ENCODE data around the gene GRB2. TPM values are rescaled to one million over a fixed set of nuclear protein-coding genes. Genes with fewer than 3 reads are reported as not detected.
"Not testable (repeated sequence)": the region's sequence is repeated elsewhere in the genome, so short reads cannot be mapped to it uniquely, and the experiment has no call there.

Gene GRB2
- total RNA-seq, 1 donor from 2014 or later, result 320 TPM

DNA sequence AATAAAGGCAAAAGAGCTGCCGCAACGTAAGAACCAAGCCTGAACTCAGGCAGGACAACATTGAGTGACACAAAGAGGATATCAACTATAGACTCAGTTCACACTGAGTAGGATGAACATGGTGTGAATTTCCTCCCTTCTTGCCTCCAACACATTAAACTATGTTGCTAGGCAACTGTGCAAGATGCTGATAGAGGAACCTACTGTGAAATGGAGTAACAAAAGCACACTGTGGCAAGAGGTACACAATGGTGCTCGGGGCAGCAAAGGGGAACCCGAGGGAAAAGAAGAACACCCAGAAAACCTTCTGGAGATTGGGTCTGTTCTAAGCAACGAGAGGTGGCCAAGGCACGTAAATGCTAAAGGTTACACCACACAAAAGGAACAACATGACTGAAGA lies 34.1 kb downstream of the GRB2 start:
- H3K4me3 Mint-ChIP-seq, result peak overlapping the region; percentile 52
- H3K27ac Mint-ChIP-seq, result peak overlapping the region; percentile 38
- CTCF ChIA-PET, result no interaction called here

DNA sequence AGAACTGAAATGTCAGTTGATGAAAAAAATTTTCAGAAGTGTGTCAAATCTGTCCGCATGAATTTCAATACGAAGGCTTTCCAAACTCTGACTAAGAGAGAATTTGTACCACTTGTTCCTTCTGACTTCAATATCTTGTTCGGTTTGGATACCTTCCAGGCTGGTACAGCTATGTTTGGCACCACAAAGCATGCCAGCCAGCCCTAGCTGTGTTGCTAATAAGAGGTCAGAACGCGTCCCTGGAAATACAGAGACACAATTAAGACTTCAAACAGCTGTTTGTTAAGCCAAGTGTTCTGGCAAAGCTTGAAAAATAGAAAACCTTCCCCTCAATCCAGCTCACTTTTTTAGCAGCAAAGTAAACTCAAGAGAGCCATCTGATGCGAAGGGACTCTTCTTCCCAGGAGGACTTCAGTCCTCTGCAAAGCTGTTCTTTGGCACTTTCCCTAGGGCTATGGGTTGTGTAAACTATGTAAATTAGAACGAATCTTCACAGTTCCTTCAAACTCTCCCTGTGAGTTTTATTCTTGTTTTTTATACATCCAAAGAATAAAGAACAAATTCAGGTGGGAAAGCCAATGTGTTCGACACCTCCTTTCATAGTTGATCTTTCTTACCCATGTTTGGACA lies 35.1 kb downstream of the GRB2 start:
- no peak for DNase-seq
- peaks cover 89% of the 10 kb centered on the region for H3K4me1 Mint-ChIP-seq
- H3K9me3 Mint-ChIP-seq, result no peaks in the 10 kb centered on the region
- peaks cover 51% of the 10 kb centered on the region for H3K36me3 Mint-ChIP-seq (ENCODE audit: low read depth)
- no peak overlapping the region for H3K4me3 Mint-ChIP-seq
- TF ChIP-seq, protein P1, sequence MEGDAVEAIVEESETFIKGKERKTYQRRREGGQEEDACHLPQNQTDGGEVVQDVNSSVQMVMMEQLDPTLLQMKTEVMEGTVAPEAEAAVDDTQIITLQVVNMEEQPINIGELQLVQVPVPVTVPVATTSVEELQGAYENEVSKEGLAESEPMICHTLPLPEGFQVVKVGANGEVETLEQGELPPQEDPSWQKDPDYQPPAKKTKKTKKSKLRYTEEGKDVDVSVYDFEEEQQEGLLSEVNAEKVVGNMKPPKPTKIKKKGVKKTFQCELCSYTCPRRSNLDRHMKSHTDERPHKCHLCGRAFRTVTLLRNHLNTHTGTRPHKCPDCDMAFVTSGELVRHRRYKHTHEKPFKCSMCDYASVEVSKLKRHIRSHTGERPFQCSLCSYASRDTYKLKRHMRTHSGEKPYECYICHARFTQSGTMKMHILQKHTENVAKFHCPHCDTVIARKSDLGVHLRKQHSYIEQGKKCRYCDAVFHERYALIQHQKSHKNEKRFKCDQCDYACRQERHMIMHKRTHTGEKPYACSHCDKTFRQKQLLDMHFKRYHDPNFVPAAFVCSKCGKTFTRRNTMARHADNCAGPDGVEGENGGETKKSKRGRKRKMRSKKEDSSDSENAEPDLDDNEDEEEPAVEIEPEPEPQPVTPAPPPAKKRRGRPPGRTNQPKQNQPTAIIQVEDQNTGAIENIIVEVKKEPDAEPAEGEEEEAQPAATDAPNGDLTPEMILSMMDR (IDR thresholded peaks at IDR 0.05), result no peak
- H3K27me3 Mint-ChIP-seq, result no peaks in the 10 kb centered on the region
- no peak for ATAC-seq (ENCODE audit: low read depth)
- ChIA-PET POLR2A (interaction anchor here (0.5 to 2.4 kb wide), 4 partner anchors 9 to 26 kb away, joined by 3 to 10 read pairs (median 6); no protein-coding TSS in a partner anchor), CTCF (interaction anchor here (1.3 kb wide), 1 partner anchor 27 kb away, joined by 4 read pairs; no protein-coding TSS in a partner anchor)
- intact Hi-C loops (cut with micrococcal nuclease), result loop anchor here (2.0 kb wide), 2 partner anchors 14 to 24 kb away; no protein-coding TSS in a partner anchor
- H3K27ac Mint-ChIP-seq, result no peak overlapping the region

More for the DNA sequence above, 34.1 kb downstream of the GRB2 start:
- DNase-seq (no peak), ATAC-seq (ENCODE audit: low read depth) (peak; percentile 65)
- Mint-ChIP-seq H3K36me3 (ENCODE audit: low read depth) (peaks cover 57% of the 10 kb centered on the region), H3K27me3 (no peaks in the 10 kb centered on the region), H3K4me1 (peaks cover 84% of the 10 kb centered on the region), H3K9me3 (no peaks in the 10 kb centered on the region)
- TF ChIP-seq, protein P1 (IDR thresholded peaks at IDR 0.05), result no peak
- POLR2A ChIA-PET, result interaction anchor here (0.6 kb wide), 1 partner anchor 88 kb away, joined by 4 read pairs; no protein-coding TSS in a partner anchor
- intact Hi-C loops (cut with micrococcal nuclease), result loop anchor here (2.0 kb wide), 2 partner anchors 13 to 25 kb away; no protein-coding TSS in a partner anchor

DNA sequence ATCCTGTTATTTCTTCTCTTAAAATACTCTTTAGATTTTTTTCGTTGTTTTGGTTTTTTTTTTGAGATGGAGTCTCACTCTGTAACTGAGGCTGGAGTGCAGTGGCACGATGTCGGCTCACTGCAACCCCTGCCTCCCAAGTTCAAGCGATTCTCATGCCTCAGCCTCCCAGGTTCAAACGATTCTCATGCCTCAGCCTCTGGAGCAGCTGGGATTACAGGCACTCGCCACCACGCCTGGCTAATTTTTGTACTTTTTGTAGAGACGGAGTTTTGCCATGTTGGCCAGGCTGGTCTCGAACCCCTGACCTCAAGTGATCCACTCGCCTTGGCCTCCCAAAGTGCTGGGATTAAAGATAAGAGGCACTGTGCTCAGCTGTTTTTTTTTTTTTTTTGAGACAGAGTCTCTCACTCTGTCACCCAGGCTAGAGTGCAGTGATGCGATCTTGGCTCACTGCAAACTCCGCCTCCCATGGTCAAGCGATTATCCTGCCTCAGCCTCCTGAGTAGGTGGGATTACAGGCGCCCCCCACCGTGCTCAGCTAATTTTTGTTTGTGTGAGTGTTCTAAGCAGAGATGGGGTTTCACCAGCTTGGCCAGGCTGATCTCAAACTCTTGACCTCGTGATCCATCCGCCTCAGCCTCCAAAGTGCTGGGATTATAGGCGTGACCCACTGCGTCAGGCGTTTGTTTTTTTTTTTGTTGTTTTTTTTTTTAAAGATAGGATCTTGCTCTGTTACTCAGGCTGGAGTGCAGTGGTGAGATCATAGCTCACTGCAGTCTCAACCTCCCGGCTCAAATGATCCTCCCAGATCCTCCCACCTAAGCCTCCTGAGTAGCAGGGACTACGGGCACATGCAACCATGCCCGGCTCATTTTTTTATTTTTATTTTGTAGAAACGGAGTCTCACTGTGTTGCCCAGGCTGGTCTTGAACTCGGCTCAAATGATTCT lies 37.4 kb downstream of the GRB2 start:
- DNase-seq; CTCF ChIA-PET; H3K4me3 Mint-ChIP-seq; intact Hi-C loops (cut with micrococcal nuclease); ATAC-seq (ENCODE audit: low read depth); H3K9me3 Mint-ChIP-seq; H3K27me3 Mint-ChIP-seq: not testable (repeated sequence)
- Mint-ChIP-seq H3K36me3 (ENCODE audit: low read depth) (peaks cover 38% of the 10 kb centered on the region), H3K27ac (peak overlapping the region; percentile 63), H3K4me1 (peaks cover 94% of the 10 kb centered on the region)
- POLR2A ChIA-PET, result interaction anchor here (0.5 to 2.4 kb wide), 7 partner anchors 9 to 709 kb away, joined by 3 to 9 read pairs (median 5); no protein-coding TSS in a partner anchor

DNA sequence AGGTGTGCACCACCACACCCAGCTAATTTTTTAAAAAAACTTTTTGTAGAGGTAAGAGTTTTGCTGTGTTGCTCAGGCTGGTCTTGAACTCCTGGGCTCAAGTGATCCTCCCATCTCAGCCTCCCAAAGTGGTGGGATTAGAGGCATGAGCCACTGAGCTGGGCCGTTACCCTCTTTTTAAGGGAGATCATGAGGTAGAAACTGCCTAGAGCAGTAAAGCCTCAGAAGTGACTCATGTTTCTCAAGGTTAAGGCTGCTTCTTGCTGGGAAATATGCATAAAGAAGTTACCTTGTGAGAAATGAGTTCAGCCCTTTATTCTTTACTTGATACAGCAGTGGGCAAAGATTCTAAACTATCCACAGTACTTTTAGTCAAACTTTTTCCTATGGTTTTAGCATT lies 38.2 kb downstream of the GRB2 start:
- H3K4me1 Mint-ChIP-seq, result peaks cover 94% of the 10 kb centered on the region
- H3K27me3 Mint-ChIP-seq, result no peaks in the 10 kb centered on the region
- TF ChIP-seq, protein P1 (IDR thresholded peaks at IDR 0.05), result no peak
- ChIA-PET POLR2A (interaction anchor here (0.6 to 0.7 kb wide), 2 partner anchors 33 to 462 kb away, joined by 3 to 4 read pairs; no protein-coding TSS in a partner anchor), CTCF (interaction anchor here (0.7 to 1.1 kb wide), 2 partner anchors 22 to 27 kb away, joined by 3 to 4 read pairs; no protein-coding TSS in a partner anchor)
- peaks cover 34% of the 10 kb centered on the region for H3K36me3 Mint-ChIP-seq (ENCODE audit: low read depth)
- intact Hi-C loops (cut with micrococcal nuclease), result no loop called here
- DNase-seq, result no peak
- no peaks in the 10 kb centered on the region for H3K9me3 Mint-ChIP-seq
- ATAC-seq (ENCODE audit: low read depth), result no peak
- H3K4me3 Mint-ChIP-seq, result no peak overlapping the region
- H3K27ac Mint-ChIP-seq, result peak overlapping the region; percentile 63

DNA sequence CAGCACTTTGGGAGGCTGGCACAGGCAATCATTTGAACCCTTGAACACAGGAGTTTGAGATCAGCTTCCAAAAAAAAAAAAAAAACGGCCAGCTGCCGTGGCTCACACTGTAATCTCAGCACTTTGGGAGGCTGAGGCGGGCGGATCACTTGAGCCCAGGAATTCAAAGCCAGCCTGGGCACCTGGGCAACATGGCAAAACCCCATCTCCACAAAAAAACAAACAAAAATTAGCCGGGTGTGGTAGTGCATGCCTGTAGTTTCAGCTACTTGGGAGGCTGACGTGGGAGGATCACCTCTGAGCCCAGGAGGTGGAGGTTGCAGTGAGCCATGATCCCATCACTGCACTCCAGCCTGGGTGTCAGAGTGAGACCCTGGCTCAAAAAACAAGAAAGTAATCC lies 39.0 kb downstream of the GRB2 start:
- no peaks in the 10 kb centered on the region for H3K27me3 Mint-ChIP-seq
- POLR2A ChIA-PET, result no interaction called here
- H3K9me3 Mint-ChIP-seq, result no peaks in the 10 kb centered on the region
- H3K36me3 Mint-ChIP-seq (ENCODE audit: low read depth), result peaks cover 30% of the 10 kb centered on the region
- peak overlapping the region; percentile 52 for H3K4me3 Mint-ChIP-seq
- H3K27ac Mint-ChIP-seq, result peak overlapping the region; percentile 63
- ATAC-seq (ENCODE audit: low read depth) (no peak), DNase-seq (no peak)
- TF ChIP-seq, protein P1 (IDR thresholded peaks at IDR 0.05), result no peak
- intact Hi-C loops (cut with micrococcal nuclease), result no loop called here
- CTCF ChIA-PET, result interaction anchor here (0.7 to 1.1 kb wide), 3 partner anchors 10 to 26 kb away, joined by 3 to 4 read pairs (median 3); no protein-coding TSS in a partner anchor
- peaks cover 94% of the 10 kb centered on the region for H3K4me1 Mint-ChIP-seq

All from activated B cell treated with CpG ODN at 0.5 μM for 24 hours (primary cell).